GM23338 (cell line): ENCODE measurements around the gene TRPC4AP. TPM values are rescaled to one million over a fixed set of nuclear protein-coding genes. Genes with fewer than 3 reads are reported as not detected.

Source experiments
- ATAC-seq: fragments of 200-7000 bp; cut with Tn5 transposase; 3 replicates; pipeline ENCODE4 v1.9.1; 2020
- DNase-seq: peaks from one replicate; pipeline ENCODE4 v3.0.0-alpha.2; 2015; ENCODE audit warnings: low spot score
- H2AFZ ChIP-seq: fragments of 200-600 bp; sonication (generic); 2 replicates; pipeline ENCODE4 v1.8.0; 2016; ENCODE audit warnings: antibody characterized with exemption, mild to moderate bottlenecking, moderate library complexity
- H3F3A ChIP-seq: fragments of 200-600 bp; sonication (generic); replicated peaks from 2 replicates; pipeline ENCODE4 v1.8.0; 2017; ENCODE audit warnings: antibody characterized with exemption, mixed run types, low read depth
- H3K27ac ChIP-seq: fragments of 200-600 bp; sonication (generic); 2 replicates; pipeline ENCODE4 v1.6.1; 2016; ENCODE audit warnings: low read depth
- H3K27me3 ChIP-seq: fragments of 200-600 bp; sonication (generic); 2 replicates; pipeline ENCODE4 v1.8.0; 2016; ENCODE audit warnings: mild to moderate bottlenecking, mixed run types, moderate library complexity; ENCODE audit not compliant: insufficient read depth
- H3K36me3 ChIP-seq: fragments of 200-600 bp; sonication (generic); 2 replicates; pipeline ENCODE4 v1.8.0; 2016; ENCODE audit warnings: mild to moderate bottlenecking; ENCODE audit not compliant: insufficient read depth
- H3K4me1 ChIP-seq: fragments of 200-600 bp; sonication (generic); 2 replicates; pipeline ENCODE4 v1.8.0; 2016; ENCODE audit warnings: mild to moderate bottlenecking, moderate library complexity; ENCODE audit not compliant: insufficient read depth
- H3K4me2 ChIP-seq: fragments of 200-600 bp; sonication (generic); 2 replicates; pipeline ENCODE4 v1.7.1; 2017; ENCODE audit warnings: mixed run types
- H3K4me3 ChIP-seq: fragments of 200-600 bp; sonication (generic); 2 replicates; pipeline ENCODE4 v1.6.1; 2016; ENCODE audit warnings: mixed run types
- H3K79me2 ChIP-seq: fragments of 200-600 bp; sonication (generic); replicated peaks from 2 replicates; pipeline ENCODE4 v1.8.0; 2017; ENCODE audit warnings: mild to moderate bottlenecking; ENCODE audit not compliant: insufficient read depth
- H3K9me2 ChIP-seq: fragments of 200-600 bp; sonication (generic); 2 replicates; pipeline ENCODE4 v1.8.0; 2017; ENCODE audit not compliant: insufficient read depth
- H4K20me1 ChIP-seq: fragments of 200-600 bp; sonication (generic); replicated peaks from 2 replicates; pipeline ENCODE4 v1.8.0; 2017; ENCODE audit warnings: mild to moderate bottlenecking; ENCODE audit not compliant: insufficient read depth
- H3K27ac Mint-ChIP-seq: 2 replicates; pipeline ENCODE4 v1.8.0; 2020; ENCODE audit warnings: inconsistent platforms, mild to moderate bottlenecking, moderate library complexity, mixed read lengths
- H3K27me3 Mint-ChIP-seq: 3 replicates; pipeline ENCODE4 v1.8.0; 2022; ENCODE audit warnings: low read depth, mild to moderate bottlenecking, moderate library complexity, mixed read lengths, inconsistent platforms; ENCODE audit not compliant: insufficient read depth, poor library complexity
- H3K36me3 Mint-ChIP-seq: 3 replicates; pipeline ENCODE4 v1.8.0; 2021; ENCODE audit warnings: low read depth, mild to moderate bottlenecking, inconsistent platforms, moderate library complexity, mixed read lengths
- H3K4me1 Mint-ChIP-seq: 3 replicates; pipeline ENCODE4 v1.8.0; 2020; ENCODE audit warnings: mild to moderate bottlenecking, inconsistent platforms, mixed read lengths
- H3K4me3 Mint-ChIP-seq: 3 replicates; pipeline ENCODE4 v1.8.0; 2021; ENCODE audit warnings: moderate library complexity, mild to moderate bottlenecking, inconsistent platforms, mixed read lengths
- H3K9me3 Mint-ChIP-seq: 3 replicates; pipeline ENCODE4 v1.8.0; 2020; ENCODE audit warnings: moderate library complexity, mild to moderate bottlenecking, inconsistent platforms, mixed read lengths
- EZH2phosphoT487 ChIP-seq: fragments of 200-600 bp; sonication (generic); IDR thresholded peaks from one replicate; pipeline ENCODE4 v1.8.1; 2018; ENCODE audit warnings: antibody characterized with exemption; ENCODE audit not compliant: unreplicated experiment
- JUNB ChIP-seq: IDR thresholded peaks from one replicate; pipeline ENCODE4 v1.6.1; 2016; ENCODE audit warnings: antibody characterized with exemption; ENCODE audit not compliant: unreplicated experiment
- POLR2AphosphoS5 ChIP-seq: IDR thresholded peaks from 2 replicates; pipeline ENCODE4 v1.6.1; 2016; ENCODE audit warnings: antibody characterized with exemption, low read depth
- ZNF331 ChIP-seq: fragments of 250-450 bp; sonication (Bioruptor Pico); IDR thresholded peaks from 2 replicates; pipeline ENCODE4 v1.5.0; 2020; ENCODE audit warnings: low read depth, mild to moderate bottlenecking, moderate library complexity
- polyA plus RNA-seq: library from polyadenylated mRNA; unstranded; fragments of >200 nt; fragmentation: Nextera tagmentation; extraction: Ambion mirVana; gene quantifications from 2 replicates; pipeline ENCODE4 v1.2.1, GENCODE V29; 2016
- total RNA-seq: library from RNA; depleted of rRNA; stranded (reverse); fragments of >200 nt; shearing (Covaris generic); gene quantifications from 2 replicates; pipeline ENCODE4 v1.2.3, GENCODE V29; 2014
- TF ChIP-seq, protein P1 (sequence below), 2 experiments: fragments of 200-600 bp in 1 of 2; sonication (generic) in 1 of 2; conservative IDR thresholded peaks; 2 replicates each; pipeline versions ENCODE4 v1.5.1 to v1.6.1; 2016 to 2017; ENCODE audit warnings: antibody characterized with exemption in 2 of 2, low read depth in 2 of 2, mild to moderate bottlenecking in 2 of 2, moderate library complexity in 1 of 2
- TF ChIP-seq, protein P2 (sequence below): fragments of 250-450 bp; sonication (Bioruptor Pico); IDR thresholded peaks from 2 replicates; pipeline ENCODE4 v1.5.0; 2020; ENCODE audit warnings: mild to moderate bottlenecking, moderate library complexity

TRPC4AP gene
- total and polyA plus RNA-seq, 2 experiments from 2014 or later: 48.8 to 89.5 TPM

DNA sequence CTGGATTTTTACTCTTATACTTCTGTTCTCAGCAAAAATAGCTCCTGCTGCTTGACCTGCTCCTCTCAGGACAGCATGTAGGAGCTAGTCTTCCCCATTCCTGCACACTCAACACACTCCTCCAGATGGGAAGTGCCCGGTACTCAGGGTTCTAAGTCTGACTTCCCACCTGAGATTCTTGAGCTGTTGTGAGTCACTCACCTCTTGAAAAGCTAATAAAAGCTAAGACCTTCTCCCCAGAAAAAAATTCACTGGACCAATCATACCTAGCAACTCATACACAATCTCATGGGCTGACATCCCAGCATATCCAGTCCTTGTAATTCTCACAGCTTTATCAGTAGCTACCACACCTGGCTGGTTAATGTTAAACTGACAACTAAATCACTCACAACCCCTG, 53.5 kb downstream of the TRPC4AP start (continued):
- TF ChIP-seq, protein P1, sequence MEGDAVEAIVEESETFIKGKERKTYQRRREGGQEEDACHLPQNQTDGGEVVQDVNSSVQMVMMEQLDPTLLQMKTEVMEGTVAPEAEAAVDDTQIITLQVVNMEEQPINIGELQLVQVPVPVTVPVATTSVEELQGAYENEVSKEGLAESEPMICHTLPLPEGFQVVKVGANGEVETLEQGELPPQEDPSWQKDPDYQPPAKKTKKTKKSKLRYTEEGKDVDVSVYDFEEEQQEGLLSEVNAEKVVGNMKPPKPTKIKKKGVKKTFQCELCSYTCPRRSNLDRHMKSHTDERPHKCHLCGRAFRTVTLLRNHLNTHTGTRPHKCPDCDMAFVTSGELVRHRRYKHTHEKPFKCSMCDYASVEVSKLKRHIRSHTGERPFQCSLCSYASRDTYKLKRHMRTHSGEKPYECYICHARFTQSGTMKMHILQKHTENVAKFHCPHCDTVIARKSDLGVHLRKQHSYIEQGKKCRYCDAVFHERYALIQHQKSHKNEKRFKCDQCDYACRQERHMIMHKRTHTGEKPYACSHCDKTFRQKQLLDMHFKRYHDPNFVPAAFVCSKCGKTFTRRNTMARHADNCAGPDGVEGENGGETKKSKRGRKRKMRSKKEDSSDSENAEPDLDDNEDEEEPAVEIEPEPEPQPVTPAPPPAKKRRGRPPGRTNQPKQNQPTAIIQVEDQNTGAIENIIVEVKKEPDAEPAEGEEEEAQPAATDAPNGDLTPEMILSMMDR (conservative IDR thresholded peaks at IDR 0.05; ENCODE audit: low read depth in 2 of 2): no peak
- TF ChIP-seq EZH2phosphoT487: no peak
- no peak for TF ChIP-seq JUNB
- no peak for TF ChIP-seq ZNF331 (CRISPR knock-in tag)
- TF ChIP-seq, protein P2, sequence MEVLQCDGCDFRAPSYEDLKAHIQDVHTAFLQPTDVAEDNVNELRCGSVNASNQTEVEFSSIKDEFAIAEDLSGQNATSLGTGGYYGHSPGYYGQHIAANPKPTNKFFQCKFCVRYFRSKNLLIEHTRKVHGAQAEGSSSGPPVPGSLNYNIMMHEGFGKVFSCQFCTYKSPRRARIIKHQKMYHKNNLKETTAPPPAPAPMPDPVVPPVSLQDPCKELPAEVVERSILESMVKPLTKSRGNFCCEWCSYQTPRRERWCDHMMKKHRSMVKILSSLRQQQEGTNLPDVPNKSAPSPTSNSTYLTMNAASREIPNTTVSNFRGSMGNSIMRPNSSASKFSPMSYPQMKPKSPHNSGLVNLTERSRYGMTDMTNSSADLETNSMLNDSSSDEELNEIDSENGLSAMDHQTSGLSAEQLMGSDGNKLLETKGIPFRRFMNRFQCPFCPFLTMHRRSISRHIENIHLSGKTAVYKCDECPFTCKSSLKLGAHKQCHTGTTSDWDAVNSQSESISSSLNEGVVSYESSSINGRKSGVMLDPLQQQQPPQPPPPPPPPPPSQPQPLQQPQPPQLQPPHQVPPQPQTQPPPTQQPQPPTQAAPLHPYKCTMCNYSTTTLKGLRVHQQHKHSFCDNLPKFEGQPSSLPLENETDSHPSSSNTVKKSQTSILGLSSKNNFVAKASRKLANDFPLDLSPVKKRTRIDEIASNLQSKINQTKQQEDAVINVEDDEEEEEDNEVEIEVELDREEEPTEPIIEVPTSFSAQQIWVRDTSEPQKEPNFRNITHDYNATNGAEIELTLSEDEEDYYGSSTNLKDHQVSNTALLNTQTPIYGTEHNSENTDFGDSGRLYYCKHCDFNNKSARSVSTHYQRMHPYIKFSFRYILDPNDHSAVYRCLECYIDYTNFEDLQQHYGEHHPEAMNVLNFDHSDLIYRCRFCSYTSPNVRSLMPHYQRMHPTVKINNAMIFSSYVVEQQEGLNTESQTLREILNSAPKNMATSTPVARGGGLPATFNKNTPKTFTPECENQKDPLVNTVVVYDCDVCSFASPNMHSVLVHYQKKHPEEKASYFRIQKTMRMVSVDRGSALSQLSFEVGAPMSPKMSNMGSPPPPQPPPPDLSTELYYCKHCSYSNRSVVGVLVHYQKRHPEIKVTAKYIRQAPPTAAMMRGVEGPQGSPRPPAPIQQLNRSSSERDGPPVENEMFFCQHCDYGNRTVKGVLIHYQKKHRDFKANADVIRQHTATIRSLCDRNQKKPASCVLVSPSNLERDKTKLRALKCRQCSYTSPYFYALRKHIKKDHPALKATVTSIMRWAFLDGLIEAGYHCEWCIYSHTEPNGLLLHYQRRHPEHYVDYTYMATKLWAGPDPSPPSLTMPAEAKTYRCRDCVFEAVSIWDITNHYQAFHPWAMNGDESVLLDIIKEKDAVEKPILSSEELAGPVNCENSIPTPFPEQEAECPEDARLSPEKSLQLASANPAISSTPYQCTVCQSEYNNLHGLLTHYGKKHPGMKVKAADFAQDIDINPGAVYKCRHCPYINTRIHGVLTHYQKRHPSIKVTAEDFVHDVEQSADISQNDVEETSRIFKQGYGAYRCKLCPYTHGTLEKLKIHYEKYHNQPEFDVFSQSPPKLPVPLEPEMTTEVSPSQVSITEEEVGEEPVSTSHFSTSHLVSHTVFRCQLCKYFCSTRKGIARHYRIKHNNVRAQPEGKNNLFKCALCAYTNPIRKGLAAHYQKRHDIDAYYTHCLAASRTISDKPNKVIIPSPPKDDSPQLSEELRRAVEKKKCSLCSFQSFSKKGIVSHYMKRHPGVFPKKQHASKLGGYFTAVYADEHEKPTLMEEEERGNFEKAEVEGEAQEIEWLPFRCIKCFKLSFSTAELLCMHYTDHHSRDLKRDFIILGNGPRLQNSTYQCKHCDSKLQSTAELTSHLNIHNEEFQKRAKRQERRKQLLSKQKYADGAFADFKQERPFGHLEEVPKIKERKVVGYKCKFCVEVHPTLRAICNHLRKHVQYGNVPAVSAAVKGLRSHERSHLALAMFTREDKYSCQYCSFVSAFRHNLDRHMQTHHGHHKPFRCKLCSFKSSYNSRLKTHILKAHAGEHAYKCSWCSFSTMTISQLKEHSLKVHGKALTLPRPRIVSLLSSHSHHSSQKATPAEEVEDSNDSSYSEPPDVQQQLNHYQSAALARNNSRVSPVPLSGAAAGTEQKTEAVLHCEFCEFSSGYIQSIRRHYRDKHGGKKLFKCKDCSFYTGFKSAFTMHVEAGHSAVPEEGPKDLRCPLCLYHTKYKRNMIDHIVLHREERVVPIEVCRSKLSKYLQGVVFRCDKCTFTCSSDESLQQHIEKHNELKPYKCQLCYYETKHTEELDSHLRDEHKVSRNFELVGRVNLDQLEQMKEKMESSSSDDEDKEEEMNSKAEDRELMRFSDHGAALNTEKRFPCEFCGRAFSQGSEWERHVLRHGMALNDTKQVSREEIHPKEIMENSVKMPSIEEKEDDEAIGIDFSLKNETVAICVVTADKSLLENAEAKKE: no peak

DNA sequence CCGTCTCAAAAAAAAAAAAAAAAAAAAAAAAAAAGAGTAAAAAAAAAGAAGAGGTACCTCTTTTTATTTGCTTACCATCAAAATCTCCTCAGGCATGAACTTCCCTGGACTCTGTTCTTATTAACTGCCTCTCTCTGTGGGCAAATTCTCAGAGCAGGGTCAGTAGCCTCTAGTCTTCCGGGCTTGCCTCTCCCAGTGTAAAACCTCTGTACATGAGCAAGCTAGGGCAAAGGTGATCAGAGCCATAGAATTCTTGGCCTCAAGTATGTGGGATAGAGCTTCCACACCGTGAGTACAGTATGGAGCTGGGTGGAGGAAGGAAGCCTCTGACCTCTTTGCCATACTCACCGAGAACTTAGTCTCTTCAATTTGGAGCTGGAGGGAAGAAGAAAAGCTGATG, 58.5 kb downstream of the TRPC4AP start:
- Histone ChIP-seq H3K9me2 (no peaks in the 10 kb centered on the region), H3K27ac (no peak overlapping the region), H3K27me3 (no peaks in the 10 kb centered on the region), H3K79me2 (no peaks in the 10 kb centered on the region), H3K4me3 (no peak overlapping the region), H2AFZ (no peak overlapping the region), H4K20me1 (peaks cover 4% of the 10 kb centered on the region; the same call in 1 of the 2 replicates), H3K36me3 (peaks cover 32% of the 10 kb centered on the region), H3F3A (0 out of 2 replicates have a peak, but pooled peaks cover 1% of the 10 kb centered on the region), H3K4me2 (no peak overlapping the region), H3K4me1 (no peaks in the 10 kb centered on the region)
- H3K27me3 Mint-ChIP-seq: peaks cover 3% of the 10 kb centered on the region
- ATAC-seq (no peak), DNase-seq (no peak)
- H3K9me3 Mint-ChIP-seq: no peaks in the 10 kb centered on the region
- TF ChIP-seq POLR2AphosphoS5: no peak
- TF ChIP-seq EZH2phosphoT487: no peak
- no peak overlapping the region for H3K4me3 Mint-ChIP-seq
- no peaks in the 10 kb centered on the region for H3K4me1 Mint-ChIP-seq
- H3K27ac Mint-ChIP-seq: no peak overlapping the region
- H3K36me3 Mint-ChIP-seq: peaks cover 46% of the 10 kb centered on the region
